Ovary (tissue), 9 donors: Measurements from ENCODE around the gene PDSS2. TPM values are rescaled to one million over a fixed set of nuclear protein-coding genes. Genes with fewer than 3 reads are reported as not detected.
"Not testable (repeated sequence)": the region's sequence is repeated elsewhere in the genome, so short reads cannot be mapped to it uniquely, and the experiment has no call there.

Experiments used
- DNase-seq, 5 donors: peaks; one replicate each; pipeline ENCODE4 v3.0.0-alpha.2; 2019 to 2020
- H3K27ac ChIP-seq, 2 donors: fragments of 200-600 bp; one replicate each; pipeline versions ENCODE4 v1.5.1 to v1.8.0; 2019 to 2022
- H3K27me3 ChIP-seq: fragments of 200-600 bp; one replicate; pipeline ENCODE4 v1.8.0; 2022
- H3K36me3 ChIP-seq: fragments of 200-600 bp; sonication (generic); one replicate; pipeline ENCODE4 v1.5.1; 2019
- H3K4me1 ChIP-seq: one replicate; pipeline ENCODE4 v1.8.1; 2013; ENCODE audit warnings: mild to moderate bottlenecking, moderate library complexity; ENCODE audit not compliant: insufficient read depth
- H3K4me3 ChIP-seq: fragments of 200-600 bp; sonication (generic); one replicate; pipeline ENCODE4 v1.5.1; 2017
- H3K9me3 ChIP-seq, 2 donors: fragments of 200-600 bp in 1 of 2; sonication (generic) in 1 of 2; one replicate each; pipeline versions ENCODE4 v1.5.1 to v1.8.1; 2013 to 2019; ENCODE audit warnings: mild to moderate bottlenecking in 1 of 2, moderate library complexity in 1 of 2
- EP300 ChIP-seq: sonication (generic); formaldehyde crosslinking; IDR thresholded peaks from one replicate; pipeline ENCODE4 v1.6.1; 2017; ENCODE audit warnings: antibody characterized with exemption
- POLR2A ChIP-seq: fragments of 450-650 bp; IDR thresholded peaks from one replicate; pipeline ENCODE4 v1.6.1; 2017; ENCODE audit warnings: antibody characterized with exemption, mild to moderate bottlenecking, moderate library complexity
- WGBS, 3 donors: extraction: QIAGEN DNeasy Blood & Tissue Kit in 1 of 3; methylation state at CpG; one replicate each; pipeline versions ENCODE4 v1.1.5 to v1.1.7; 2013 to 2017; 5-methylcytosine and 5-hydroxymethylcytosine counted together
- intact Hi-C, 4 donors: fragments of 100-400 bp; cut with DNase I; formaldehyde crosslinking; loops; one replicate each; pipeline versions ENCODE4 v1.11.0 to v1.15.1; 2022 to 2023
- polyA plus RNA-seq, 2 donors: library from polyadenylated mRNA; stranded (reverse); fragments of 200-250 nt in 1 of 2; fragments of 350-450 nt in 1 of 2; fragmentation: Illumina TruSeq in 1 of 2; extraction: RNeasy Lipid Tissue Mini Kit (QIAGEN cat#74804) in 1 of 2; gene quantifications; one replicate each; pipeline ENCODE4 v1.2.3, GENCODE V29; 2013 to 2014
- total RNA-seq, 7 donors: library from RNA; depleted of rRNA in 2 of 7; stranded (reverse); fragments of >200 nt in 2 of 7; fragmentation: NEBNext Ultra II Directional in 3 of 7; extraction: Animal tissue kit (Norgen Biotek cat#: 25700) in 3 of 7; gene quantifications; one replicate each; pipeline versions ENCODE4 v1.1.0 to v1.2.4, GENCODE V29; 2016 to 2023
- TF ChIP-seq, protein P1 (sequence below), 3 donors: fragments of 450-650 bp in 2 of 3; fragments of 200-600 bp in 1 of 3; IDR thresholded peaks; one replicate each; pipeline versions ENCODE4 v1.5.1 to v1.8.0; 2016 to 2022; ENCODE audit warnings: antibody characterized with exemption in 3 of 3, mild to moderate bottlenecking in 1 of 3
- donor health status: DM: no; HTN: no; CAD: no; lungs with moderate emphysema.
- donor health status: DM: no; HTN: no; CAD: no.
- donor health status: Bipolar disorder and iron deficiency.
- donor health status: DM: yes; HTN: yes; CAD: no.
- donor health status: DM: no; HTN: no; CAD: no.
- donor health status: DM: yes; HTN: yes; CAD: no.

Gene PDSS2
- total and polyA plus RNA-seq, 9 donors, result 8.2 to 17.5 (median 12.0) TPM

DNA sequence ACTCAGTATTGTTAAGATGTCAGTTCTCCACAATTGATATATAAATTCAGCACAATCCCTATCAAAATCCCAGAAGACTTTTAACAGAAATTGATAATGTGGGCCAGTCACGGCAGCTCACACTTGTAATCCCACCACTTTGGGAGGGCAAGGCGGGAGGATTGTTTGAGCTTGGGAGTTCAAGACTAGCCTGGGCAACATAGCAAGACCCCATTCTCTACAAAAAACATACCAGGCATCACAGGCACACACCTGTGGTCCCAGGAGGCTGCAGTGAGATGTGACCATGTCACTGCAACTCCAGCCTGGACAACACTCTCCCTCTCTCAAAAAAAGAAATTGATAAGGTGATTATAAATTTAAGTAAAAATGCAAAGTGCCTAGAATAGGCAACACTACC lies 90.9 kb downstream of the PDSS2 start:
- Histone ChIP-seq H3K27ac (no peak overlapping the region), H3K9me3 (no peaks in the 10 kb centered on the region), H3K36me3 (no peaks in the 10 kb centered on the region), H3K27me3 (no peaks in the 10 kb centered on the region), H3K4me3 (no peak overlapping the region), H3K4me1 (no peaks in the 10 kb centered on the region)
- 96 to 98% (median 96%) methylated on average over 2 of the region's 2 CpGs for WGBS, 3 donors
- no peak for DNase-seq
- intact Hi-C loops, result no loop called here
- TF ChIP-seq EP300 (no peak), POLR2A (no peak)
- TF ChIP-seq, protein P1, sequence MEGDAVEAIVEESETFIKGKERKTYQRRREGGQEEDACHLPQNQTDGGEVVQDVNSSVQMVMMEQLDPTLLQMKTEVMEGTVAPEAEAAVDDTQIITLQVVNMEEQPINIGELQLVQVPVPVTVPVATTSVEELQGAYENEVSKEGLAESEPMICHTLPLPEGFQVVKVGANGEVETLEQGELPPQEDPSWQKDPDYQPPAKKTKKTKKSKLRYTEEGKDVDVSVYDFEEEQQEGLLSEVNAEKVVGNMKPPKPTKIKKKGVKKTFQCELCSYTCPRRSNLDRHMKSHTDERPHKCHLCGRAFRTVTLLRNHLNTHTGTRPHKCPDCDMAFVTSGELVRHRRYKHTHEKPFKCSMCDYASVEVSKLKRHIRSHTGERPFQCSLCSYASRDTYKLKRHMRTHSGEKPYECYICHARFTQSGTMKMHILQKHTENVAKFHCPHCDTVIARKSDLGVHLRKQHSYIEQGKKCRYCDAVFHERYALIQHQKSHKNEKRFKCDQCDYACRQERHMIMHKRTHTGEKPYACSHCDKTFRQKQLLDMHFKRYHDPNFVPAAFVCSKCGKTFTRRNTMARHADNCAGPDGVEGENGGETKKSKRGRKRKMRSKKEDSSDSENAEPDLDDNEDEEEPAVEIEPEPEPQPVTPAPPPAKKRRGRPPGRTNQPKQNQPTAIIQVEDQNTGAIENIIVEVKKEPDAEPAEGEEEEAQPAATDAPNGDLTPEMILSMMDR (IDR thresholded peaks at IDR 0.05), result no peak

DNA sequence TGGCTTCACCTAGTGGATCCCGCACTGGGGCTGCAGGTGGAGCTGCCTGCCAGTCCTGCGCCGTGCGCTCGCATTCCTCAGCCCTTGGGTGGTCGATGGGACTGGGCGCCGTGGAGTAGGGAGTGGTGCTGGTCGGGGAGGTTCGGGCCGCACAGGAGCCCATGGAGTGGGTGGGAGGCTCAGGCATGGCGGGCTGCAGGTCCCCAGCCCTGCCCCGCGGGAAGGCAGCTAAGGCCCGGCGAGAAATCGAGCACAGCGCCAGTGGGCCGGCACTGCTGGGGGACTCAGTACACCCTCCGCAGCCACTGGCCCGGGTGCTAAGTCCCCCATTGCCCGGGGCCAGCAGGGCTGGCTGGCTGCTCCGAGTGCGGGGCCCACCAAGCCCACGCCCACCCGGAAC lies 95.2 kb downstream of the PDSS2 start:
- intact Hi-C loops, H3K27ac ChIP-seq, H3K9me3 ChIP-seq, H3K4me1 ChIP-seq, H3K36me3 ChIP-seq, H3K27me3 ChIP-seq, DNase-seq, H3K4me3 ChIP-seq: not testable (repeated sequence)
- 96 to 97% (median 96%) methylated on average over 6 to 23 of the region's 26 CpGs for WGBS, 3 donors

DNA sequence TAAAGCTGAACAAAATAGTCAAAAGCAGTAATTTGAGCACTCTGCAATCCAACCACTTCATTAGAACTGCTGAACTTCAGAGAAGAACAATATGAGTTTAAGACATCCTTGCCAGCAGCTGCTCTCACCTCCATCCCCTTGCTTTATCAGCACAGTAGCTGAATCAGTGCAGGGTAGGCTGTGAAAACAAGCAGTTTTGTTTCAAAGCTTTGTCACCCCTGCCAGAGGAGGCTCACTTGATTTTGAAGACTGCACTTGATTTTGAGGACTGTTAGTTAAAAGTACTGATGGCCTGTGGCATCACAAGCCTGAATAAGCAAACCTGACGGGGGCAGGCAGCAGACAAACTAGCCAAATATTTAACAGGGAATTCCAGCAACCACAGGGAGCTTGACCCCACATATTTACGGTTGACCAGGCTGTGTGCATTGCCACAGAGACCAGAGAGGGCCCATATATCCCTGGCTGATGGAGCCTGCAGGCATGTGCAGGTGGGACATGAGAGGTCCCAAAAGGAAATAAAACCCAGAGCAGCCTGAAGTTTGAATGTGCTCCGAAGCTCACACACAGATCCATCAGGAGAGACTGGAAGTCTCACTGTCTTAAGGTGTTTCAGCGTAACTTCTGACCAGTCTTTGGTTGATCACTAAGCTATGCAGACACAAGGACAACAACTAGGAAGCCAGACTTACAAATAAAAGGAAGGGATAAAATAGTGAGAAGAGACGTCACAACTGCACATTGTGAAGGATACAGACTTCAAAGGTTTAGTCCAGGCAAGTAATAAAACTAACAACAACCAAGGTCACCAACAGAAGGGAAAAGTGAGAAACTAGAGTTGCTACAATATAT lies 97.4 kb downstream of the PDSS2 start:
- no peak for DNase-seq
- H3K4me1 ChIP-seq, result no peaks in the 10 kb centered on the region
- no peak overlapping the region for H3K4me3 ChIP-seq
- no peaks in the 10 kb centered on the region for H3K27me3 ChIP-seq
- TF ChIP-seq POLR2A, result no peak
- no peak for TF ChIP-seq EP300
- TF ChIP-seq, protein P1 (IDR thresholded peaks at IDR 0.05), result no peak
- no peaks in the 10 kb centered on the region for H3K9me3 ChIP-seq
- H3K27ac ChIP-seq, result no peak overlapping the region
- intact Hi-C loops, result no loop called here
- H3K36me3 ChIP-seq, result no peaks in the 10 kb centered on the region
- WGBS, 3 donors, result 81 to 88% (median 84%) methylated on average over 5 of the region's 5 CpGs

DNA sequence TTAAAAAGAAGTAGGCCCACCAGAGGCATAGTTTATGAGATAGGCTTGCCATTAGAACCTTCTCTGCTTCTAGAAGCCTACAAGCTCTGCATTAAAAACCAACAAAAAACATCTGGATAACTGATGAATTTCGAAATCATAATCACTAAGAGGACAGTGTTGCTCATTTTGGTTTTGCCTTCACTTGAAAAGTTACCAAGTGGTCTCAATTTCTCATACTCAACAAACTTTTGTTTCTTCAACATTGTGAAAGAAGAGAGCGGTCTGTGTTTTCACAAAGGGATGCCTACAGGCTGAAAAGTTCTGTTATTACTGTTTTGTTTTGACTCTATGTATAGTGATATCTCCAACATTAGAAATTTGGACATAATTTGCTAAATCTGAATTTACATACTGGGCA lies 98.9 kb downstream of the PDSS2 start:
- no peak for DNase-seq
- Histone ChIP-seq H3K4me1 (no peaks in the 10 kb centered on the region), H3K27me3 (no peaks in the 10 kb centered on the region), H3K9me3 (no peaks in the 10 kb centered on the region), H3K27ac (no peak overlapping the region), H3K4me3 (no peak overlapping the region), H3K36me3 (no peaks in the 10 kb centered on the region)
- intact Hi-C loops, result no loop called here
- TF ChIP-seq POLR2A, result no peak
- TF ChIP-seq EP300, result no peak
- TF ChIP-seq, protein P1 (IDR thresholded peaks at IDR 0.05), result no peak
- WGBS, 3 donors, result 70 to 91% (median 81%) methylated on average over 2 of the region's 2 CpGs

DNA sequence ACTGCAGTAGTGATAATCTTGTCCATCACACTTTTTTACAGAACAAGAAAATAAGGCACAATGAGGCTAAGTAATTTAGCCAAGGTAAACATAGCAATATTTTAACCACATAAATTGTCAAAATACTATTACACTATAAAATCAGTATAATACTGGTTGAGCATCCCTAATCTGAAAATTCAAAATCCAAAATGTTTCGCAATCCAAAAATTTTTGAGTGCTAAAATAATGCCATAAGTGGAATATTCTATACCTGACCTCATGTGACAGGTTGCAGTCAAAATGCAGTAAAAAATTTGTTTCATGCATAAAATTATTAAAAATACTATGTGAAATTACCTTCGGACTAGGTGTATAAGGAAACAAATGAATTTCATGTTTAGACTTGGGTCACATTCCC lies 101.5 kb downstream of the PDSS2 start:
- no peak overlapping the region for H3K4me3 ChIP-seq
- DNase-seq, result no peak
- 93 to 96% (median 95%) methylated on average over 2 of the region's 2 CpGs for WGBS, 3 donors
- no peaks in the 10 kb centered on the region for H3K36me3 ChIP-seq
- H3K27me3 ChIP-seq, result no peaks in the 10 kb centered on the region
- intact Hi-C loops, result no loop called here
- H3K4me1 ChIP-seq, result no peaks in the 10 kb centered on the region
- no peak for TF ChIP-seq EP300
- TF ChIP-seq POLR2A, result no peak
- TF ChIP-seq, protein P1 (IDR thresholded peaks at IDR 0.05), result no peak
- no peak overlapping the region for H3K27ac ChIP-seq
- H3K9me3 ChIP-seq, result no peaks in the 10 kb centered on the region
